SU-DHL-6 (cell line): ENCODE results near the gene TSHZ2.
"Not testable (repeated sequence)": the region's sequence is repeated elsewhere in the genome, so short reads cannot be mapped to it uniquely, and the experiment has no call there.

Experiments
- H2AFZ ChIP-seq: fragments of 200-600 bp; sonication (generic); 2 replicates; pipeline ENCODE4 v1.6.1; 2014; ENCODE audit warnings: low read depth, mild to moderate bottlenecking, moderate library complexity, mixed read lengths, antibody characterized with exemption, low read length; ENCODE audit not compliant: severe bottlenecking
- H3F3A ChIP-seq: fragments of 200-600 bp; shearing (Covaris generic); 2 replicates; pipeline ENCODE4 v1.6.0; 2016; ENCODE audit warnings: antibody characterized with exemption, mild to moderate bottlenecking; ENCODE audit not compliant: insufficient read depth
- H3K27ac ChIP-seq: fragments of 200-600 bp; sonication (generic); 2 replicates; pipeline ENCODE4 v1.5.1; 2016; ENCODE audit warnings: low read depth, mild to moderate bottlenecking, low read length, moderate library complexity, mixed read lengths
- H3K27me3 ChIP-seq: fragments of 200-600 bp; sonication (generic), shearing (Covaris generic); 2 replicates; pipeline ENCODE4 v1.6.0; 2014; ENCODE audit warnings: mild to moderate bottlenecking, low read length
- H3K36me3 ChIP-seq: fragments of 200-600 bp; sonication (generic); 2 replicates; pipeline ENCODE4 v1.6.1; 2014; ENCODE audit warnings: mild to moderate bottlenecking, low read length, mixed read lengths
- H3K4me2 ChIP-seq: fragments of 300-600, 200-600 bp; shearing (Covaris generic), sonication (generic); 2 replicates; pipeline ENCODE4 v1.6.0; 2014; ENCODE audit warnings: low read length, low read depth, mild to moderate bottlenecking; ENCODE audit not compliant: poor library complexity, severe bottlenecking
- H3K4me3 ChIP-seq: fragments of 200-600 bp; sonication (generic); 2 replicates; pipeline ENCODE4 v1.5.1; 2014; ENCODE audit warnings: antibody characterized with exemption, low read length, mild to moderate bottlenecking, mixed read lengths; ENCODE audit not compliant: insufficient read depth, poor library complexity, severe bottlenecking
- H3K79me2 ChIP-seq: fragments of 200-600 bp; sonication (generic); 2 replicates; pipeline ENCODE4 v1.6.1; 2014; ENCODE audit warnings: mild to moderate bottlenecking, low read length, moderate library complexity; ENCODE audit not compliant: insufficient read depth
- H3K9ac ChIP-seq: fragments of 200-600 bp; sonication (generic); 2 replicates; pipeline ENCODE4 v1.7.0; 2014; ENCODE audit warnings: mild to moderate bottlenecking, low read length
- H3K9me2 ChIP-seq: fragments of 200-600 bp; sonication (generic); replicated peaks from 2 replicates; pipeline ENCODE4 v1.6.1; 2014; ENCODE audit warnings: low read length; ENCODE audit not compliant: insufficient read depth
- H3K9me3 ChIP-seq: fragments of 200-600 bp; sonication (generic); 2 replicates; pipeline ENCODE4 v1.6.1; 2014; ENCODE audit warnings: low read length, mixed read lengths; ENCODE audit not compliant: insufficient read depth
- H4K20me1 ChIP-seq: fragments of 200-600 bp; sonication (generic); 2 replicates; pipeline ENCODE4 v1.6.1; 2014; ENCODE audit warnings: low read depth, mild to moderate bottlenecking, antibody characterized with exemption, low read length, moderate library complexity, mixed read lengths
- CTCF ChIP-seq: fragments of 200-600 bp; sonication (generic); IDR thresholded peaks from one replicate; pipeline ENCODE4 v1.5.1; 2017; ENCODE audit warnings: antibody characterized with exemption, mild to moderate bottlenecking, low read length, moderate library complexity; ENCODE audit not compliant: insufficient read depth, poor library complexity, severe bottlenecking
- EZH2phosphoT487 ChIP-seq: fragments of 200-600 bp; sonication (generic), shearing (Covaris generic); conservative IDR thresholded peaks from 2 replicates; pipeline ENCODE4 v1.6.1; 2018; ENCODE audit warnings: mild to moderate bottlenecking, antibody characterized with exemption, low read length, moderate library complexity, mixed read lengths

The TSHZ2 gene

GRCh38 chr20:53529658-53530057, 557.5 kb downstream of the TSHZ2 start:
- H3F3A ChIP-seq, result no peaks in the 10 kb centered on the region
- no peaks in the 10 kb centered on the region for H3K27me3 ChIP-seq
- no peaks in the 10 kb centered on the region for H3K36me3 ChIP-seq
- no peaks in the 10 kb centered on the region for H3K9me2 ChIP-seq
- no peaks in the 10 kb centered on the region for H3K9me3 ChIP-seq
- no peak overlapping the region for H3K4me2 ChIP-seq
- no peaks in the 10 kb centered on the region for H3K79me2 ChIP-seq
- no peak overlapping the region for H3K4me3 ChIP-seq
- TF ChIP-seq EZH2phosphoT487 (no peak), CTCF (no peak)
- H4K20me1 ChIP-seq, result no peaks in the 10 kb centered on the region
- no peak overlapping the region for H2AFZ ChIP-seq
- no peak overlapping the region for H3K9ac ChIP-seq
- H3K27ac ChIP-seq, result no peak overlapping the region

GRCh38 chr20:53530440-53530839, 558.3 kb downstream of the TSHZ2 start:
- no peak overlapping the region for H3K4me2 ChIP-seq
- no peaks in the 10 kb centered on the region for H3K27me3 ChIP-seq
- H3K9me2 ChIP-seq, result no peaks in the 10 kb centered on the region
- TF ChIP-seq CTCF, result no peak
- TF ChIP-seq EZH2phosphoT487, result no peak
- H3K9me3 ChIP-seq, result no peaks in the 10 kb centered on the region
- no peaks in the 10 kb centered on the region for H4K20me1 ChIP-seq
- H3K36me3 ChIP-seq, result no peaks in the 10 kb centered on the region
- H3K27ac ChIP-seq, result no peak overlapping the region
- no peaks in the 10 kb centered on the region for H3K79me2 ChIP-seq
- H2AFZ ChIP-seq, result no peak overlapping the region
- no peak overlapping the region for H3K4me3 ChIP-seq
- no peaks in the 10 kb centered on the region for H3F3A ChIP-seq
- H3K9ac ChIP-seq, result no peak overlapping the region

- H4K20me1 ChIP-seq, H3K9ac ChIP-seq, H3K36me3 ChIP-seq, H3K9me2 ChIP-seq, H3K79me2 ChIP-seq, H3F3A ChIP-seq, H3K4me3 ChIP-seq, H3K9me3 ChIP-seq, H3K27me3 ChIP-seq: not testable (repeated sequence)
- Histone ChIP-seq H3K4me2 (peak overlapping the region; percentile 30), H2AFZ (peak overlapping the region; percentile 17), H3K27ac (0 out of 2 replicates have a peak overlapping the region, but pooled peaks have one; percentile 1)
Observed at GRCh38 chr20:53532654-53533312, 560.6 kb downstream of the TSHZ2 start.

GRCh38 chr20:53533500-53533899, 561.3 kb downstream of the TSHZ2 start:
- Histone ChIP-seq H3K27me3 (no peaks in the 10 kb centered on the region), H3K27ac (no peak overlapping the region), H2AFZ (no peak overlapping the region), H3K9ac (no peak overlapping the region), H4K20me1 (no peaks in the 10 kb centered on the region), H3F3A (no peaks in the 10 kb centered on the region), H3K4me3 (no peak overlapping the region), H3K9me2 (no peaks in the 10 kb centered on the region), H3K4me2 (no peak overlapping the region), H3K9me3 (no peaks in the 10 kb centered on the region), H3K36me3 (no peaks in the 10 kb centered on the region), H3K79me2 (no peaks in the 10 kb centered on the region)
- TF ChIP-seq EZH2phosphoT487 (no peak), CTCF (no peak)
